ENCODE measurements around the gene COPS4. TPM values are rescaled to one million over a fixed set of nuclear protein-coding genes. Genes with fewer than 3 reads are reported as not detected.

COPS4 gene
- total RNA-seq, 2 experiments from 2014 or later, result 37.1 to 38.6 TPM

- DNase-seq, result peak; percentile 28
- Mint-ChIP-seq H3K36me3 (ENCODE audit: low read depth) (peaks cover 10% of the 10 kb centered on the region), H3K4me1 (ENCODE audit: low read depth) (peaks cover 29% of the 10 kb centered on the region), H3K27me3 (ENCODE audit: low read depth) (no peaks in the 10 kb centered on the region), H3K4me3 (peak overlapping the region; percentile 89), H3K27ac (peak overlapping the region; percentile 98), H3K9me3 (no peaks in the 10 kb centered on the region)
- intact Hi-C loops (cut with micrococcal nuclease), result loop anchor here (2.0 to 10.0 kb wide), 2 partner anchors 685 to 1471 kb away; partner anchors contain the start of gene CDS1
- CTCF ChIA-PET, result interaction anchor here (0.7 to 5.6 kb wide), 10 partner anchors 15 to 170 kb away, joined by 3 to 26 read pairs (median 6); partner anchors contain the start of gene COQ2
These were observed 78.4 kb downstream of the COPS4 start for GRCh38 chr4:83113429-83113786.

DNA sequence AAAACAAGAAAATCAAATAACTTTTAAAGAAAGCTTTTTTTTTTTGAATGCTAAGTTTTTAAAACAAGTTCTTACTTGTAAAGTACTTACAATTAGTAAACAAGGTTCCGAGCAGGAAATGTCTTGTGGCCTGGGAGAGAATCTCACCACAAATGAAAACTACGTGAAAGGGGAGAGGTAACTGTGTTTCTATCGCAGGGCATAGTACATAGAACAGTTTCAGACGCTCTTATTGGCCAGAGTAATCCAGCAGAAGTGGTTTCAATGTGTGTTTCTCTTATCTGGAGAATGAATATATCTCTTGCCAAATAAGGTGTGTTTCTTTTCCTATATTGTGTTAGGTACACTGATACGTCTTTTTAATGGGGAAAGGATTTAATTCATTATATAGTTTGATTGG lies 79.6 kb downstream of the COPS4 start, which contains the start of gene PLAC8:
PLAC8 (minus strand) TSS at position 154 of the 400 bp plus-strand sequence. CDS start 6,808 bp downstream, outside the sequence.
- no peaks in the 10 kb centered on the region for H3K27me3 Mint-ChIP-seq (ENCODE audit: low read depth)
- intact Hi-C loops (cut with micrococcal nuclease), result loop anchor here (1.0 to 10.0 kb wide), 5 partner anchors 31 to 1470 kb away; partner anchors contain the start of gene CDS1
- H3K9me3 Mint-ChIP-seq, result no peaks in the 10 kb centered on the region
- peak; percentile 76 for DNase-seq
- H3K4me1 Mint-ChIP-seq (ENCODE audit: low read depth), result peaks cover 32% of the 10 kb centered on the region
- CTCF ChIA-PET, result interaction anchor here (1.1 to 5.6 kb wide), 6 partner anchors 30 to 146 kb away, joined by 3 to 26 read pairs (median 4); no protein-coding TSS in a partner anchor
- H3K36me3 Mint-ChIP-seq (ENCODE audit: low read depth), result peaks cover 7% of the 10 kb centered on the region
- H3K27ac Mint-ChIP-seq, result peak within 1 kb of the TSS; percentile 98
- H3K4me3 Mint-ChIP-seq, result peak within 1 kb of the TSS; percentile 89

DNA sequence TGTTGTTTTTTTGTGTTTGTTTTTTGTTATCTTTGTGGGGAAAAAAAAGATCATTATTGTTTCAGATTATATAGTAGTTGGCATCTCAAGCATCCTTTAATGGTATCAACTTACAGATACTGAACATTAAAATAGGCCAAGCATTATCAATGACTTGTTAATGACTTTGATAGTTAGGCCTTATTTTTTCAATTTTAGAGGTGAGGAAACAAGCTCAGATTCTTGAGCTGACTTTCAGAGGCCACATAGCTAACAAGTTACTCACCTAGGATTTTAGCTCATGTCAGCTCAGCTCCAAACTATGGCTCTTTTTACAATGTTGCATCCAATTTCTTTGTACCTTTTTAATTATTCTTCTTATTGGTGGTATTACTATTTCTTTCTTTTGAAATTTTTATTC lies 80.0 kb downstream of the COPS4 start:
- peaks cover 32% of the 10 kb centered on the region for H3K4me1 Mint-ChIP-seq (ENCODE audit: low read depth)
- intact Hi-C loops (cut with micrococcal nuclease), result loop anchor here (1.0 to 10.0 kb wide), 5 partner anchors 30 to 1470 kb away; partner anchors contain the start of gene CDS1
- no peak for DNase-seq
- H3K36me3 Mint-ChIP-seq (ENCODE audit: low read depth), result peaks cover 7% of the 10 kb centered on the region
- peak overlapping the region; percentile 89 for H3K4me3 Mint-ChIP-seq
- peak overlapping the region; percentile 93 for H3K27ac Mint-ChIP-seq
- H3K27me3 Mint-ChIP-seq (ENCODE audit: low read depth), result no peaks in the 10 kb centered on the region
- H3K9me3 Mint-ChIP-seq, result no peaks in the 10 kb centered on the region
- CTCF ChIA-PET, result interaction anchor here (0.6 to 5.6 kb wide), 6 partner anchors 30 to 145 kb away, joined by 3 to 26 read pairs (median 4); no protein-coding TSS in a partner anchor

DNA sequence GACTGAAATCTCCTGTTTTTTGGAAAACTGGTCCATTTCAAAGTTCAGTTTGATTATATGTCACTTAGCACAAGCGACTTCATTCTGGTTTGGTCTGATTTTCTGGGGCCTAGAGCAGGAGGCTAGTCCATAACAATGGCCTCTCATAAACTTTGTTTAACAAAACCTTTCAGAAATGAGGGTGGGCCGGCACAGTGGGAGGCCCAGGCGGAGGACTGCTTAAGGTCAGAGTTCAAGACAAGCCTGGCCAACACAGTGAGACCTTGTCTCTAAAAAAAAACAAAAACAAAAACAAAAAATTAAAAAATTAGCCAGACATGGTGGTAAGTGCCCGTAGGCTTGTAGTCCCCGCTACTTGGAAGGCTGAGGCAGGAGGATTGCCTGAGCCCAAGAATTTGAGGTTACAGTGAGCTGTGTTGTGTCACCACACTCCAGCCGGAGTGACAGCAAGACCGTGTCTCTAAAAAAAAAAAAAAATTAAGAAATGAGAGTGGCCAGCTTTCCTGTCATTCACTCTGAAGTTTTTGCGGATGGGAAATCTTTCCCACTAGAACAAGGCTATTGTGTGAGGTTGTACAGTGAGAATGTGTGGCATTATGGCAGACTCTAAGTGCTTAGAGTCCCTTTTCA lies 80.8 kb downstream of the COPS4 start:
- H3K36me3 Mint-ChIP-seq (ENCODE audit: low read depth), result peaks cover 7% of the 10 kb centered on the region
- H3K27ac Mint-ChIP-seq, result peak overlapping the region; percentile 93
- no peak overlapping the region for H3K4me3 Mint-ChIP-seq
- H3K4me1 Mint-ChIP-seq (ENCODE audit: low read depth), result peaks cover 29% of the 10 kb centered on the region
- no peaks in the 10 kb centered on the region for H3K9me3 Mint-ChIP-seq
- no peak for DNase-seq
- H3K27me3 Mint-ChIP-seq (ENCODE audit: low read depth), result no peaks in the 10 kb centered on the region
- CTCF ChIA-PET, result interaction anchor here (0.6 to 1.4 kb wide), 4 partner anchors 30 to 145 kb away, joined by 3 to 8 read pairs (median 4); no protein-coding TSS in a partner anchor
- intact Hi-C loops (cut with micrococcal nuclease), result loop anchor here (10.0 kb wide), 1 partner anchor 1469 kb away; the partner anchor contains the start of gene CDS1

DNA sequence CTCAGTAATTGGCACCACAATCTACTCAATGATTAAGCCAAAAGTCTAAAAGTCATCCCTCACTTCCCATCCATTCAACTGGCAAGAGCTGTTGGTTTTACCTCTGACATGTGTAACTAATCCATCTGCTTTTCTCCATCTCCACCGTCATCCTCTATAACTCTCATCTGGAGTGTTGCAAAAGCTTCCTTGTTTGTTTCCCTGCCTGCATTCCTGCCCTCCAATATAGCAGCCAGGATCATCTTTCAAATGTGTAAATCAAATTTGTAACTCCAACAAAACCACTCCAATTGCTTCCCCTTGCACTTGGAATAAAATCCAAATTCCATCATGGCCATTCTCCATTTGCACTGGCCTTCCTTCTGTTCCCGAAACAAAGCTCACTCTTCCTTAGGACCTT lies 83.9 kb downstream of the COPS4 start:
- intact Hi-C loops (cut with micrococcal nuclease), result loop anchor here (1.0 to 10.0 kb wide), 2 partner anchors 7 to 1466 kb away; partner anchors contain the start of gene CDS1
- DNase-seq, result no peak
- CTCF ChIA-PET, result interaction anchor here (0.6 to 1.2 kb wide), 4 partner anchors 36 to 138 kb away, joined by 3 to 5 read pairs (median 3); no protein-coding TSS in a partner anchor
- Mint-ChIP-seq H3K4me3 (no peak overlapping the region), H3K4me1 (ENCODE audit: low read depth) (peaks cover 22% of the 10 kb centered on the region), H3K9me3 (no peaks in the 10 kb centered on the region), H3K36me3 (ENCODE audit: low read depth) (no peaks in the 10 kb centered on the region), H3K27ac (no peak overlapping the region), H3K27me3 (ENCODE audit: low read depth) (no peaks in the 10 kb centered on the region)

DNA sequence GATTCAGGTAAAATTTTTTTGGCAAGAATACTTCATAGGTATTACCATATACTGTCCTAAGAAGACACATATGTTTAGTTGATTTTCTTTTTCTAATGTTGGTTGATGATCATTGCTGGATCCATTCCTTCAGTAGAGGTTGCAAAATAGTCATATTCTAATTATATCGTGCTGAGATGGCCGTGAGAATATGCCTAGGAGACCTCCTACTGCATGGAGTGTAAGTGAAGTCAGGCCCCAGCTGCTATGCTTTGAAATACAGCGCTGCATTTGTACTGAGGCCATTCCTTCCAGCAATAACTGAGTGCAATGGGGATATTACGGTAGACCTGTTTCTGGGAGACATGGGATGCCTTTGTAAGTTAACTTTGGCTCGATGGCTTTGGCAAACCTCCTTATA lies 86.3 kb downstream of the COPS4 start:
- peaks cover 22% of the 10 kb centered on the region for H3K4me1 Mint-ChIP-seq (ENCODE audit: low read depth)
- CTCF ChIA-PET, result interaction anchor here (0.6 kb wide), 1 partner anchor 47 kb away, joined by 3 read pairs; no protein-coding TSS in a partner anchor

GRCh38 chr4:83124111-83124780 lies 89.3 kb downstream of the COPS4 start:
- H3K9me3 Mint-ChIP-seq, result no peaks in the 10 kb centered on the region
- no peak overlapping the region for H3K27ac Mint-ChIP-seq
- DNase-seq, result no peak
- intact Hi-C loops (cut with micrococcal nuclease), result no loop called here
- peaks cover 18% of the 10 kb centered on the region for H3K4me1 Mint-ChIP-seq (ENCODE audit: low read depth)
- H3K4me3 Mint-ChIP-seq, result no peak overlapping the region
- CTCF ChIA-PET, result interaction anchor here (0.9 to 1.3 kb wide), 5 partner anchors 12 to 160 kb away, joined by 3 to 4 read pairs (median 3); partner anchors contain the start of gene COQ2
- no peaks in the 10 kb centered on the region for H3K36me3 Mint-ChIP-seq (ENCODE audit: low read depth)
- H3K27me3 Mint-ChIP-seq (ENCODE audit: low read depth), result no peaks in the 10 kb centered on the region

More for the DNA sequence above, 86.3 kb downstream of the COPS4 start:
- H3K9me3 Mint-ChIP-seq, result no peaks in the 10 kb centered on the region
- no peak overlapping the region for H3K4me3 Mint-ChIP-seq
- no peak for DNase-seq
- H3K27ac Mint-ChIP-seq, result no peak overlapping the region
- no peaks in the 10 kb centered on the region for H3K27me3 Mint-ChIP-seq (ENCODE audit: low read depth)
- no peaks in the 10 kb centered on the region for H3K36me3 Mint-ChIP-seq (ENCODE audit: low read depth)
- intact Hi-C loops (cut with micrococcal nuclease), result no loop called here

Other genes starting within 250 kb of the COPS4 start
- gene SCD5, start 236.4 kb upstream of the COPS4 start, total RNA-seq, result under 1 TPM; 0.12 to 0.35 TPM
- 10 to 100 TPM; 85.1 to 85.7 TPM for gene SEC31A, start 144.0 kb upstream of the COPS4 start, total RNA-seq
- 1 to 10 TPM; 2.7 to 3.3 TPM for gene THAP9, start 134.4 kb upstream of the COPS4 start, total RNA-seq
- 10 to 100 TPM; 17.0 to 17.1 TPM for gene LIN54, start 24.4 kb upstream of the COPS4 start, total RNA-seq
- gene PLAC8, start 79.5 kb downstream of the COPS4 start, total RNA-seq, result 10 to 100 TPM; 62.0 to 62.3 TPM
- 10 to 100 TPM; 18.7 to 19.5 TPM for gene COQ2, start 249.6 kb downstream of the COPS4 start, total RNA-seq